ENCODE results near the gene NDUFA3.

GRCh38 chr19:54154603-54155345, 52.1 kb downstream of the NDUFA3 start:
- no peak for TF ChIP-seq CTCF (conservative IDR thresholded peaks at IDR 0.05; ENCODE audit: low read length)
- TF ChIP-seq EZH2phosphoT487 (IDR thresholded peaks at IDR 0.05; ENCODE audit: borderline replicate concordance, low read depth, low read length) = no peak

Measured in OCI-LY7 (cell line).